GM12875 (cell line): ENCODE data around the gene NT5DC4.
A peak's percentile ranks its signal among the peaks of the same experiment; 100 is the strongest.

ENCODE experiments used
- H3K4me3 ChIP-seq: one replicate; pipeline ENCODE4 v1.5.1; 2011; ENCODE audit warnings: low read depth, low read length, control low read depth
- TF ChIP-seq, protein P1 (sequence below): IDR thresholded peaks from 2 replicates; pipeline ENCODE4 v1.5.1; 2011; ENCODE audit warnings: low read depth, mild to moderate bottlenecking, control low read depth, inconsistent platforms, low read length, moderate library complexity, borderline replicate concordance; ENCODE audit not compliant: insufficient read depth

The NT5DC4 gene

DNA sequence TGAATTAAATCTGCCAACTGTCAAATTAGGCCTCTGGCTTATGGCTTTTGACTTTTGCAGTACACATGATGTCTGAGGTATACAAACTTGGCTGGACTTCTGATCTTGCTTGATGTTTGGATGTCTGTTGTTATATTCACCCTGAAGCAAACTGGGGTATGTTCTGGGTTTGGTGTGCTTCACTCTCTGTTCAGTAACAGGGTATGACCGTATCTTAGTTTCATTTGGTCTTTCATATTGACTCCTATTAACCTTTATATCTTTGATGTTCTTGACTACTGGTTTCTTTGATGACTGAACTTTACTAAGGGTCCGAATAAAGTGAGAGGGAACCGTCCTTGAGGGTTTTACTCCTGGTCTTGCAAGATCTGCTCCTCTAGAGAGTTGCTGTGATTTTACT lies 35.4 kb downstream of the NT5DC4 start:
- TF ChIP-seq, protein P1, sequence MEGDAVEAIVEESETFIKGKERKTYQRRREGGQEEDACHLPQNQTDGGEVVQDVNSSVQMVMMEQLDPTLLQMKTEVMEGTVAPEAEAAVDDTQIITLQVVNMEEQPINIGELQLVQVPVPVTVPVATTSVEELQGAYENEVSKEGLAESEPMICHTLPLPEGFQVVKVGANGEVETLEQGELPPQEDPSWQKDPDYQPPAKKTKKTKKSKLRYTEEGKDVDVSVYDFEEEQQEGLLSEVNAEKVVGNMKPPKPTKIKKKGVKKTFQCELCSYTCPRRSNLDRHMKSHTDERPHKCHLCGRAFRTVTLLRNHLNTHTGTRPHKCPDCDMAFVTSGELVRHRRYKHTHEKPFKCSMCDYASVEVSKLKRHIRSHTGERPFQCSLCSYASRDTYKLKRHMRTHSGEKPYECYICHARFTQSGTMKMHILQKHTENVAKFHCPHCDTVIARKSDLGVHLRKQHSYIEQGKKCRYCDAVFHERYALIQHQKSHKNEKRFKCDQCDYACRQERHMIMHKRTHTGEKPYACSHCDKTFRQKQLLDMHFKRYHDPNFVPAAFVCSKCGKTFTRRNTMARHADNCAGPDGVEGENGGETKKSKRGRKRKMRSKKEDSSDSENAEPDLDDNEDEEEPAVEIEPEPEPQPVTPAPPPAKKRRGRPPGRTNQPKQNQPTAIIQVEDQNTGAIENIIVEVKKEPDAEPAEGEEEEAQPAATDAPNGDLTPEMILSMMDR = no peak
- H3K4me3 ChIP-seq = no peak overlapping the region

GRCh38 chr2:112757265-112757664 lies 36.4 kb downstream of the NT5DC4 start:
- H3K4me3 ChIP-seq = no peak overlapping the region
- TF ChIP-seq, protein P1 = no peak

DNA sequence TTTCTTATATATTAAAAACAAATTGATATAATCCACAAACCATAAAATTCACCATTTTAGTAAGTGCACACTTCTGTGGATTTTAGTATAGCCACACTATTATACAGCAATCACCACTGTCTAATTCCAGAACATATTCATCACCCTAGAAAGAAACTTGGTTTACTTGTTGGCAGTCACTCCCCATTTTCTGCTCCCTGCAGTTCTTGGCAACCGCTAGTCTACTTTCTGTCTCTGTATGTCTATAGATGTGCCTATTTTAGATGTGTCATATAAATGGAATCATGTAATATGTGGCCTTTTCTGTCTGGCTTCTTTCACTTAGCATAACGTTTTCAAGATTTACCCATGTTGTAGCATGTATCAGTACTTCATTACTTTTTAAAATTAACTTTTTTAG lies 37.9 kb downstream of the NT5DC4 start:
- TF ChIP-seq, protein P1 = no peak
- no peak overlapping the region for H3K4me3 ChIP-seq

DNA sequence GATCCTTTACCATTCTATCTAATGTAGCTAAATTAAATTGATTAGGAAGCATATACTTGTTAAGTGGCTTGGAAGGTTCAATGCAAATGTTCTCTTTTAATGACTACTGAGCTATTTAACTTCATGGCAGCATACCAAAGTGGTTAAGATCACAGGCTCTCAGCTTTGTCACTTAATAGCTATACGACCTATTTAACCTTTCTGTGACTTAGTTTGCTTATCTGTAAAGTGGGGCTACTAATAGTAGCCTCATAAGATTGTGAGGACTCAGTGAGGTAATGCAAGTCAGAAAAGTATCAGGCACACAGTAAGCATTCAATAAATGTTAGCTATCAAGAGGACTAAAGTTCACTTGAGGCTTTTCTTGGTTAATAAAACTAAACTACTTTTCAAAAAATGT lies 39.3 kb downstream of the NT5DC4 start:
- TF ChIP-seq, protein P1 = no peak
- H3K4me3 ChIP-seq = no peak overlapping the region

DNA sequence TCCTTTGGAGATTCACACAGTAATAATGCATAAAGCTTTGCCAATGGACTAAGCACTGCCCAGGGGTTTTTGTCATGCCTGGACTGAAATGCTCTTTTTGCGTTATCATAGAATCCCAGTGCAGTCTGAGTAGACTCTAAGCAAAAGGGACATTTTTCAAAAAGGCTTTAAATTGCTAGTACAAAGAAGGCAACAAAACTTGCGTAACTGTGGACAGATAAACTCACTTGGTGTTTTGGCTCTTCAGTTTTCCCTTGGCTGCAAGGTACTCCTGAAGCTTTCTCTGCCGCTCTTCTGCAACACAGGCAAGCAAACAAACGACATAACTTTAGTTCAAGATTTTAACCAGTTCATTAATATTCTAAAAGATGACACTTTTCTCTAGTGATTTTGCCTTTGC lies 41.5 kb downstream of the NT5DC4 start:
- no peak overlapping the region for H3K4me3 ChIP-seq
- TF ChIP-seq, protein P1 = no peak

- TF ChIP-seq, protein P1 = no peak
- H3K4me3 ChIP-seq = peak within 1 kb of the TSS; percentile 79
Observed at GRCh38 chr2:112764071-112765044, 43.5 kb downstream of the NT5DC4 start, which contains the start of gene CKAP2L. Gene CKAP2L (minus strand): TSS chr2:112764609. CDS start chr2:112764598, 11 bp downstream.

- TF ChIP-seq, protein P1 = no peak
- H3K4me3 ChIP-seq = peak overlapping the region; percentile 79
Observed at GRCh38 chr2:112765251-112765650, 44.4 kb downstream of the NT5DC4 start.
